ENCODE data around the gene RANBP17. TPM values are rescaled to one million over a fixed set of nuclear protein-coding genes. Genes with fewer than 3 reads are reported as not detected.

RANBP17 gene
- total and polyA plus RNA-seq, 12 donors, result 5.5 to 119 (median 22.2) TPM

GRCh38 chr5:171272996-171273970, 411.5 kb downstream of the RANBP17 start:
- no peak overlapping the region for H3K27ac ChIP-seq
- WGBS, 4 donors, result 79 to 90% (median 86%) methylated on average over 2 of the region's 2 CpGs
- intact Hi-C loops (cut with DNase I), result no loop called here
- no peaks in the 10 kb centered on the region for H3K27me3 ChIP-seq
- no peaks in the 10 kb centered on the region for H3K9me3 ChIP-seq (replicated peaks in 1 of 3)
- peak in 1 of 7 donors; percentile 4 for DNase-seq
- H3K4me1 ChIP-seq (replicated peaks in 1 of 2), result no peaks in the 10 kb centered on the region
- no peaks in the 10 kb centered on the region for H3K36me3 ChIP-seq (replicated peaks in 1 of 2)
- no peak for TF ChIP-seq POLR2A (IDR thresholded peaks at IDR 0.05)
- TF ChIP-seq CTCF (IDR thresholded peaks at IDR 0.05), result peak in 1 of 6 experiments; percentile 2
- no peak overlapping the region for H3K4me3 ChIP-seq

GRCh38 chr5:171275841-171276544, 414.2 kb downstream of the RANBP17 start:
- no peaks in the 10 kb centered on the region for H3K36me3 ChIP-seq (replicated peaks in 1 of 2)
- DNase-seq, result no peak
- 78 to 85% (median 81%) methylated on average over 5 of the region's 5 CpGs for WGBS, 4 donors
- no peak overlapping the region for H3K27ac ChIP-seq
- no peaks in the 10 kb centered on the region for H3K9me3 ChIP-seq (replicated peaks in 1 of 3)
- no peaks in the 10 kb centered on the region for H3K27me3 ChIP-seq
- no peak for TF ChIP-seq CTCF (IDR thresholded peaks at IDR 0.05)
- no peak for TF ChIP-seq POLR2A (IDR thresholded peaks at IDR 0.05)
- intact Hi-C loops (cut with DNase I), result no loop called here
- no peaks in the 10 kb centered on the region for H3K4me1 ChIP-seq (replicated peaks in 1 of 2)
- no peak overlapping the region for H3K4me3 ChIP-seq

- Histone ChIP-seq H3K9me3 (replicated peaks in 1 of 3) (no peaks in the 10 kb centered on the region), H3K36me3 (replicated peaks in 1 of 2) (no peaks in the 10 kb centered on the region), H3K4me1 (replicated peaks in 1 of 2) (no peaks in the 10 kb centered on the region), H3K4me3 (no peak overlapping the region), H3K27me3 (no peaks in the 10 kb centered on the region), H3K27ac (no peak overlapping the region)
- WGBS, 4 donors, result 88 to 92% (median 89%) methylated on average over 7 of the region's 7 CpGs
- TF ChIP-seq CTCF (IDR thresholded peaks at IDR 0.05) (no peak), POLR2A (IDR thresholded peaks at IDR 0.05) (no peak)
- intact Hi-C loops (cut with DNase I), result no loop called here
- no peak for DNase-seq
Observed at GRCh38 chr5:171283753-171284152, 421.9 kb downstream of the RANBP17 start.

- TF ChIP-seq POLR2A (IDR thresholded peaks at IDR 0.05) (no peak), CTCF (IDR thresholded peaks at IDR 0.05) (no peak)
- H3K4me3 ChIP-seq, result no peak overlapping the region
- no peaks in the 10 kb centered on the region for H3K27me3 ChIP-seq
- no peak overlapping the region for H3K27ac ChIP-seq
- DNase-seq, result no peak
- 73 to 90% (median 84%) methylated on average over 2 of the region's 2 CpGs for WGBS, 4 donors
- intact Hi-C loops (cut with DNase I), result no loop called here
- H3K4me1 ChIP-seq (replicated peaks in 1 of 2), result no peaks in the 10 kb centered on the region
- H3K36me3 ChIP-seq (replicated peaks in 1 of 2), result no peaks in the 10 kb centered on the region
- no peaks in the 10 kb centered on the region for H3K9me3 ChIP-seq (replicated peaks in 1 of 3)
Observed at GRCh38 chr5:171285465-171285864, 423.6 kb downstream of the RANBP17 start.
